HepG2 (cell line): ENCODE data around the gene SLCO4A1. TPM values are rescaled to one million over a fixed set of nuclear protein-coding genes. Genes with fewer than 3 reads are reported as not detected.

Experiments used
- GFI1 ChIP-seq: sonication (generic); formaldehyde crosslinking; IDR thresholded peaks from 2 replicates; pipeline ENCODE4 v1.5.0; 2020; ENCODE audit warnings: missing genetic modification reagents, mild to moderate bottlenecking, borderline replicate concordance
- NFAT5 ChIP-seq: sonication (generic); formaldehyde crosslinking; IDR thresholded peaks from 2 replicates; pipeline ENCODE4 v1.4.0; 2020; ENCODE audit warnings: missing genetic modification reagents
- RARG ChIP-seq: sonication (generic); formaldehyde crosslinking; IDR thresholded peaks from 2 replicates; pipeline ENCODE4 v1.4.0; 2020; ENCODE audit warnings: low read depth, mild to moderate bottlenecking, missing genetic modification reagents
- TEAD3 ChIP-seq: optimal IDR thresholded peaks from 2 replicates; pipeline ENCODE3; 2016; ENCODE audit warnings: borderline replicate concordance
- ZNF629 ChIP-seq: sonication (generic); formaldehyde crosslinking; conservative IDR thresholded peaks from 2 replicates; pipeline ENCODE4 v1.5.0; 2020; ENCODE audit warnings: missing genetic modification reagents
- polyA plus RNA-seq, 8 experiments: library from polyadenylated mRNA; depleted of rRNA in 3 of 8; stranded (reverse) in 7 of 8; unstranded in 1 of 8; fragments of >200 nt; fragmentation: Illumina TruSeq in 4 of 8; extraction: Trizol in 4 of 8; gene quantifications; 2 replicates each; pipeline versions ENCODE4 v1.2.1 to v1.2.3, GENCODE V29; 2011 to 2016; ENCODE audit warnings: low read depth in 4 of 8, missing spikeins in 1 of 8, mixed read lengths in 1 of 8; ENCODE audit not compliant: insufficient read depth in 1 of 8
- total RNA-seq, 5 experiments: library from RNA; depleted of rRNA; stranded (reverse); fragments of >200 nt; fragmentation: Illumina TruSeq; extraction: Trizol; gene quantifications; 2 replicates each; pipeline ENCODE4 v1.2.3, GENCODE V29; 2016; ENCODE audit warnings: low read depth in 1 of 5
- TF ChIP-seq, protein P1 (sequence below): sonication (generic); formaldehyde crosslinking; IDR thresholded peaks from 2 replicates; pipeline ENCODE4 v1.4.0; 2020; ENCODE audit warnings: mild to moderate bottlenecking, missing genetic modification reagents
- TF ChIP-seq, protein P2 (sequence below): fragments of 450-650 bp; IDR thresholded peaks from 2 replicates; pipeline ENCODE4 v1.6.1; 2017; ENCODE audit warnings: mild to moderate bottlenecking
- TF ChIP-seq, protein P3 (sequence below): sonication (generic); formaldehyde crosslinking; IDR thresholded peaks from 2 replicates; pipeline ENCODE4 v1.9.0; 2021; ENCODE audit warnings: missing genetic modification reagents, mild to moderate bottlenecking, borderline replicate concordance
- TF ChIP-seq, protein P4 (sequence below): sonication (generic); formaldehyde crosslinking; IDR thresholded peaks from 2 replicates; pipeline ENCODE4 v1.8.1; 2023; ENCODE audit warnings: missing genetic modification reagents, inconsistent platforms, borderline replicate concordance

Gene SLCO4A1
- total and polyA plus RNA-seq, 2 of the 13 experiments (the other 11 are each of a cell fraction or from before 2014, with no cell fraction given), result 55.5 to 112 TPM

DNA sequence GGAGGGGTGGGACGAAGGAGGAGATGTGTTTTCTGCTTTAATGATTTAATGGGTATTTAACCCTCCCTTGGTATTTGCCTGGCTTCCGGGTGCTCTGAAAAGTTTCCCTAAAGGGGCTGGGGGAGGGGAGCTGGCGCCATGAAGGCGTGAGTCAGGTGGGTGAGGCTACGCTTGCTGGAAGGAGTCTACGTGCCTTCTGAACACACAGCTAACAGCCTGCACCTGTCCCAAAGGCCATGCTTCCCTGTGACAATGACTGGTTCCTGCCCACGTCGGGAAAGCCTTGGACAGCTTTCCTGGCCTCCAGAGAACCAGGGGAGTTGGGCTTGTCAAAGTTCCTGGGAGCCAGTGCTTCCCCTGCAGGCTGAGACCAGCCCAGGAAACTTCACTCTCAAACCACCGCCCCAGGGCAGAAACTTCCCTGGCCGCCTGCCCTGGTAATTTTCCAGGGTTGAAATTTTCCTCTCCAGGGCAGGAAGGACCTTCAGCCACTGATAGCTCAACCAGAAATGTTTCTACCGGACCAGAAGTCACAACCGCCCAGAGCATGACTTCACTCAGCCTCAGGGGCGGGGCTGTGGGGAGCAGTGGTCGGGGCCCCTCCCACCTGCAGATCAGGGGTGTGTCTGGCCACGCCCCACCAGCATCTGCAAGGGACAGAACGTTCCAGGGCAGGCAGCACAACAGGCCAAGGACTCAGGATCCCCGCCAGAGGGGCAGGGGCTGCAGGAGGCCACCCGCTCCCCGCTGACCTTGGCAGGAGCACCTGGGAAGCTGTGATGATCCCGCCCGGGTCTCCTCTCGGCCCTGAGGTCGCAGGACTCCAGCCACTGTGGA is 18.6 kb upstream of the SLCO4A1 start (continued):
- TF ChIP-seq, protein P1, sequence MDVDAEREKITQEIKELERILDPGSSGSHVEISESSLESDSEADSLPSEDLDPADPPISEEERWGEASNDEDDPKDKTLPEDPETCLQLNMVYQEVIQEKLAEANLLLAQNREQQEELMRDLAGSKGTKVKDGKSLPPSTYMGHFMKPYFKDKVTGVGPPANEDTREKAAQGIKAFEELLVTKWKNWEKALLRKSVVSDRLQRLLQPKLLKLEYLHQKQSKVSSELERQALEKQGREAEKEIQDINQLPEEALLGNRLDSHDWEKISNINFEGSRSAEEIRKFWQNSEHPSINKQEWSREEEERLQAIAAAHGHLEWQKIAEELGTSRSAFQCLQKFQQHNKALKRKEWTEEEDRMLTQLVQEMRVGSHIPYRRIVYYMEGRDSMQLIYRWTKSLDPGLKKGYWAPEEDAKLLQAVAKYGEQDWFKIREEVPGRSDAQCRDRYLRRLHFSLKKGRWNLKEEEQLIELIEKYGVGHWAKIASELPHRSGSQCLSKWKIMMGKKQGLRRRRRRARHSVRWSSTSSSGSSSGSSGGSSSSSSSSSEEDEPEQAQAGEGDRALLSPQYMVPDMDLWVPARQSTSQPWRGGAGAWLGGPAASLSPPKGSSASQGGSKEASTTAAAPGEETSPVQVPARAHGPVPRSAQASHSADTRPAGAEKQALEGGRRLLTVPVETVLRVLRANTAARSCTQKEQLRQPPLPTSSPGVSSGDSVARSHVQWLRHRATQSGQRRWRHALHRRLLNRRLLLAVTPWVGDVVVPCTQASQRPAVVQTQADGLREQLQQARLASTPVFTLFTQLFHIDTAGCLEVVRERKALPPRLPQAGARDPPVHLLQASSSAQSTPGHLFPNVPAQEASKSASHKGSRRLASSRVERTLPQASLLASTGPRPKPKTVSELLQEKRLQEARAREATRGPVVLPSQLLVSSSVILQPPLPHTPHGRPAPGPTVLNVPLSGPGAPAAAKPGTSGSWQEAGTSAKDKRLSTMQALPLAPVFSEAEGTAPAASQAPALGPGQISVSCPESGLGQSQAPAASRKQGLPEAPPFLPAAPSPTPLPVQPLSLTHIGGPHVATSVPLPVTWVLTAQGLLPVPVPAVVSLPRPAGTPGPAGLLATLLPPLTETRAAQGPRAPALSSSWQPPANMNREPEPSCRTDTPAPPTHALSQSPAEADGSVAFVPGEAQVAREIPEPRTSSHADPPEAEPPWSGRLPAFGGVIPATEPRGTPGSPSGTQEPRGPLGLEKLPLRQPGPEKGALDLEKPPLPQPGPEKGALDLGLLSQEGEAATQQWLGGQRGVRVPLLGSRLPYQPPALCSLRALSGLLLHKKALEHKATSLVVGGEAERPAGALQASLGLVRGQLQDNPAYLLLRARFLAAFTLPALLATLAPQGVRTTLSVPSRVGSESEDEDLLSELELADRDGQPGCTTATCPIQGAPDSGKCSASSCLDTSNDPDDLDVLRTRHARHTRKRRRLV (CRISPR knock-in tag), result peak; percentile 87
- peak; percentile 59; the same call in 1 of the 2 replicates for TF ChIP-seq GFI1 (CRISPR knock-in tag)
- peak; percentile 87 for TF ChIP-seq TEAD3 (CRISPR knock-in tag)
- TF ChIP-seq RARG (CRISPR knock-in tag), result no peak
- TF ChIP-seq, protein P2, sequence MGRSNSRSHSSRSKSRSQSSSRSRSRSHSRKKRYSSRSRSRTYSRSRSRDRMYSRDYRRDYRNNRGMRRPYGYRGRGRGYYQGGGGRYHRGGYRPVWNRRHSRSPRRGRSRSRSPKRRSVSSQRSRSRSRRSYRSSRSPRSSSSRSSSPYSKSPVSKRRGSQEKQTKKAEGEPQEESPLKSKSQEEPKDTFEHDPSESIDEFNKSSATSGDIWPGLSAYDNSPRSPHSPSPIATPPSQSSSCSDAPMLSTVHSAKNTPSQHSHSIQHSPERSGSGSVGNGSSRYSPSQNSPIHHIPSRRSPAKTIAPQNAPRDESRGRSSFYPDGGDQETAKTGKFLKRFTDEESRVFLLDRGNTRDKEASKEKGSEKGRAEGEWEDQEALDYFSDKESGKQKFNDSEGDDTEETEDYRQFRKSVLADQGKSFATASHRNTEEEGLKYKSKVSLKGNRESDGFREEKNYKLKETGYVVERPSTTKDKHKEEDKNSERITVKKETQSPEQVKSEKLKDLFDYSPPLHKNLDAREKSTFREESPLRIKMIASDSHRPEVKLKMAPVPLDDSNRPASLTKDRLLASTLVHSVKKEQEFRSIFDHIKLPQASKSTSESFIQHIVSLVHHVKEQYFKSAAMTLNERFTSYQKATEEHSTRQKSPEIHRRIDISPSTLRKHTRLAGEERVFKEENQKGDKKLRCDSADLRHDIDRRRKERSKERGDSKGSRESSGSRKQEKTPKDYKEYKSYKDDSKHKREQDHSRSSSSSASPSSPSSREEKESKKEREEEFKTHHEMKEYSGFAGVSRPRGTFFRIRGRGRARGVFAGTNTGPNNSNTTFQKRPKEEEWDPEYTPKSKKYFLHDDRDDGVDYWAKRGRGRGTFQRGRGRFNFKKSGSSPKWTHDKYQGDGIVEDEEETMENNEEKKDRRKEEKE, result no peak
- peak; percentile 92 for TF ChIP-seq NFAT5 (CRISPR knock-in tag)
- TF ChIP-seq, protein P3, sequence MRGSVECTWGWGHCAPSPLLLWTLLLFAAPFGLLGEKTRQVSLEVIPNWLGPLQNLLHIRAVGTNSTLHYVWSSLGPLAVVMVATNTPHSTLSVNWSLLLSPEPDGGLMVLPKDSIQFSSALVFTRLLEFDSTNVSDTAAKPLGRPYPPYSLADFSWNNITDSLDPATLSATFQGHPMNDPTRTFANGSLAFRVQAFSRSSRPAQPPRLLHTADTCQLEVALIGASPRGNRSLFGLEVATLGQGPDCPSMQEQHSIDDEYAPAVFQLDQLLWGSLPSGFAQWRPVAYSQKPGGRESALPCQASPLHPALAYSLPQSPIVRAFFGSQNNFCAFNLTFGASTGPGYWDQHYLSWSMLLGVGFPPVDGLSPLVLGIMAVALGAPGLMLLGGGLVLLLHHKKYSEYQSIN (CRISPR knock-in tag), result no peak
- no peak for TF ChIP-seq ZNF629 (CRISPR knock-in tag)
- TF ChIP-seq, protein P4, sequence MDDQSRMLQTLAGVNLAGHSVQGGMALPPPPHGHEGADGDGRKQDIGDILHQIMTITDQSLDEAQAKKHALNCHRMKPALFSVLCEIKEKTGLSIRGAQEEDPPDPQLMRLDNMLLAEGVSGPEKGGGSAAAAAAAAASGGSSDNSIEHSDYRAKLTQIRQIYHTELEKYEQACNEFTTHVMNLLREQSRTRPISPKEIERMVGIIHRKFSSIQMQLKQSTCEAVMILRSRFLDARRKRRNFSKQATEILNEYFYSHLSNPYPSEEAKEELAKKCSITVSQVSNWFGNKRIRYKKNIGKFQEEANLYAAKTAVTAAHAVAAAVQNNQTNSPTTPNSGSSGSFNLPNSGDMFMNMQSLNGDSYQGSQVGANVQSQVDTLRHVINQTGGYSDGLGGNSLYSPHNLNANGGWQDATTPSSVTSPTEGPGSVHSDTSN (CRISPR knock-in tag), result no peak
